ENCODE measurements around the gene ALPK1. TPM values are rescaled to one million over a fixed set of nuclear protein-coding genes. Genes with fewer than 3 reads are reported as not detected.

ALPK1 gene
- total and polyA plus RNA-seq, 2 of the 8 experiments (the other 6 are each of a cell fraction or from before 2014, with no cell fraction given): 0.08 to 0.43 TPM

- TF ChIP-seq CHD7 (IDR thresholded peaks at IDR 0.05; ENCODE audit: insufficient replicate concordance, low read length) (no peak), RAD21 (IDR thresholded peaks at IDR 0.05 in 1 of 2, conservative IDR thresholded peaks at IDR 0.05 in 1 of 2; ENCODE audit: low read depth in 2 of 2, low read length in 2 of 2) (no peak), CEBPB (IDR thresholded peaks at IDR 0.05; ENCODE audit: low read depth, low read length) (no peak), SP4 (IDR thresholded peaks at IDR 0.05; ENCODE audit: low read length) (no peak), BCL11A (IDR thresholded peaks at IDR 0.05; ENCODE audit: low read depth in 2 of 2, low read length in 2 of 2) (no peak), HDAC2 (IDR thresholded peaks at IDR 0.05; ENCODE audit: borderline replicate concordance in 1 of 2, low read depth in 2 of 2, low read length in 2 of 2) (no peak)
These were observed 31.6 kb downstream of the ALPK1 start (continued) for GRCh38 chr4:112328734-112329130.
